ENCODE measurements around the gene ZFAND6.

GRCh38 chr15:80155001-80155377, 95.5 kb downstream of the ZFAND6 start:
- TF ChIP-seq POLR2A (IDR thresholded peaks at IDR 0.05; ENCODE audit: low read depth, low read length) = no peak
- TF ChIP-seq ATF2 (IDR thresholded peaks at IDR 0.05; ENCODE audit: low read length) = no peak
- TF ChIP-seq ATF3 (IDR thresholded peaks at IDR 0.05; ENCODE audit: borderline replicate concordance, extremely low read depth, low read depth, low read length) = no peak
- TF ChIP-seq STAT3 (IDR thresholded peaks at IDR 0.05; ENCODE audit: low read depth, low read length) = no peak
- no peak for TF ChIP-seq SKIL (IDR thresholded peaks at IDR 0.05; ENCODE audit: low read depth, poor library complexity, severe bottlenecking)
- no peak for TF ChIP-seq MEF2B (IDR thresholded peaks at IDR 0.05; ENCODE audit: partially characterized antibody, poor library complexity, severe bottlenecking)
- TF ChIP-seq CTCF (IDR thresholded peaks at IDR 0.05 in 2 of 3, conservative IDR thresholded peaks at IDR 0.05 in 1 of 3; ENCODE audit: control insufficient read depth in 2 of 3, extremely low read depth in 1 of 3, insufficient read depth in 1 of 3, low read depth in 3 of 3, low read length in 3 of 3) = no peak
- TF ChIP-seq RFX5 (IDR thresholded peaks at IDR 0.05; ENCODE audit: low read depth, low read length) = no peak
- TF ChIP-seq IRF3 (IDR thresholded peaks at IDR 0.05) = no peak

All from GM12878 (cell line).